ENCODE measurements around the gene NAV2. TPM values are rescaled to one million over a fixed set of nuclear protein-coding genes. Genes with fewer than 3 reads are reported as not detected.

NAV2 gene
- total and polyA plus RNA-seq, 7 donors: 1.2 to 62.6 (median 22.1) TPM

GRCh38 chr11:19987331-19987801 is 274.7 kb downstream of the NAV2 start:
- Histone ChIP-seq H3K27me3 (no peaks in the 10 kb centered on the region), H3K4me3 (no peak overlapping the region), H3K27ac (peak overlapping the region; percentile 63 to 83 (median 80)), H3K36me3 (peaks cover 0 to 33% (median 0%) of the 10 kb centered on the region in 4 donors), H3K9me3 (no peaks in the 10 kb centered on the region), H3K4me1 (peaks cover 0 to 63% (median 55%) of the 10 kb centered on the region in 4 donors)
- intact Hi-C loops (cut with DNase I): no loop called here
- DNase-seq: no peak
- no peak for TF ChIP-seq EP300 (IDR thresholded peaks at IDR 0.05)
- TF ChIP-seq, protein P1, sequence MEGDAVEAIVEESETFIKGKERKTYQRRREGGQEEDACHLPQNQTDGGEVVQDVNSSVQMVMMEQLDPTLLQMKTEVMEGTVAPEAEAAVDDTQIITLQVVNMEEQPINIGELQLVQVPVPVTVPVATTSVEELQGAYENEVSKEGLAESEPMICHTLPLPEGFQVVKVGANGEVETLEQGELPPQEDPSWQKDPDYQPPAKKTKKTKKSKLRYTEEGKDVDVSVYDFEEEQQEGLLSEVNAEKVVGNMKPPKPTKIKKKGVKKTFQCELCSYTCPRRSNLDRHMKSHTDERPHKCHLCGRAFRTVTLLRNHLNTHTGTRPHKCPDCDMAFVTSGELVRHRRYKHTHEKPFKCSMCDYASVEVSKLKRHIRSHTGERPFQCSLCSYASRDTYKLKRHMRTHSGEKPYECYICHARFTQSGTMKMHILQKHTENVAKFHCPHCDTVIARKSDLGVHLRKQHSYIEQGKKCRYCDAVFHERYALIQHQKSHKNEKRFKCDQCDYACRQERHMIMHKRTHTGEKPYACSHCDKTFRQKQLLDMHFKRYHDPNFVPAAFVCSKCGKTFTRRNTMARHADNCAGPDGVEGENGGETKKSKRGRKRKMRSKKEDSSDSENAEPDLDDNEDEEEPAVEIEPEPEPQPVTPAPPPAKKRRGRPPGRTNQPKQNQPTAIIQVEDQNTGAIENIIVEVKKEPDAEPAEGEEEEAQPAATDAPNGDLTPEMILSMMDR (IDR thresholded peaks at IDR 0.05): no peak
- no peak for TF ChIP-seq POLR2AphosphoS5 (IDR thresholded peaks at IDR 0.05)
- no peak for TF ChIP-seq POLR2A (IDR thresholded peaks at IDR 0.05)
- 63 to 64% methylated on average over 2 of the region's 2 CpGs for WGBS, 2 donors

GRCh38 chr11:19988598-19988997 is 276.0 kb downstream of the NAV2 start:
- 40 to 46% methylated on average over 2 of the region's 2 CpGs for WGBS, 2 donors
- Histone ChIP-seq H3K4me3 (no peak overlapping the region), H3K9me3 (no peaks in the 10 kb centered on the region), H3K27me3 (no peaks in the 10 kb centered on the region), H3K36me3 (peaks cover 0 to 43% (median 0%) of the 10 kb centered on the region in 4 donors), H3K4me1 (peaks cover 0 to 53% (median 42%) of the 10 kb centered on the region in 4 donors), H3K27ac (peak overlapping the region; percentile 63 to 83 (median 80))
- peak; percentile 82 for DNase-seq
- TF ChIP-seq POLR2AphosphoS5 (IDR thresholded peaks at IDR 0.05): peak in 1 of 4 donors; percentile 44
- no peak for TF ChIP-seq POLR2A (IDR thresholded peaks at IDR 0.05)
- intact Hi-C loops (cut with DNase I): no loop called here

DNA sequence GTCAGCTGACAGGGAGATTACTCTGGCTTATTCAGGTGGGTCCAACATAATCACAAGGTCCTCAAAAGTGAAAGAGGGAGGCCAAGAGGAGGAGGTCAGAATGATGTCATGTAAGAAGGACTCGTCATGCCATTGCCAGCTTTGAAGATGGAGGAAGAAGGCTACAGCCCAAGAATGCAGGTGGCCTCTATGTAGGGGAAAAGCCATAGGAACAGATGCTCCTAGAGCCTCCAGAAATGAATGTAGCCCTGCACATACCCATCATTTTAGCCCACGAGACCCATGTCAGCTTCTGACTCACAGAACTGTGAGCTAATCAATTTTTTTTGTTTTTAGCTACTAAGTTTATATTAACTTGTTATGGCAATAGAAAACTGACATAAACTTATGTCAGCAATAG is 276.6 kb downstream of the NAV2 start:
- Histone ChIP-seq H3K27ac (peak overlapping the region; percentile 63 to 83 (median 80)), H3K4me3 (no peak overlapping the region), H3K36me3 (peaks cover 0 to 45% (median 0%) of the 10 kb centered on the region in 4 donors), H3K9me3 (no peaks in the 10 kb centered on the region), H3K27me3 (no peaks in the 10 kb centered on the region), H3K4me1 (peaks cover 0 to 47% (median 37%) of the 10 kb centered on the region in 4 donors)
- intact Hi-C loops (cut with DNase I): no loop called here
- TF ChIP-seq, protein P1 (IDR thresholded peaks at IDR 0.05): no peak
- TF ChIP-seq POLR2AphosphoS5 (IDR thresholded peaks at IDR 0.05) (no peak), POLR2A (IDR thresholded peaks at IDR 0.05) (no peak), EP300 (IDR thresholded peaks at IDR 0.05) (no peak)
- WGBS, 2 donors: 58 to 75% methylated on average over 2 of the region's 2 CpGs
- DNase-seq: no peak

DNA sequence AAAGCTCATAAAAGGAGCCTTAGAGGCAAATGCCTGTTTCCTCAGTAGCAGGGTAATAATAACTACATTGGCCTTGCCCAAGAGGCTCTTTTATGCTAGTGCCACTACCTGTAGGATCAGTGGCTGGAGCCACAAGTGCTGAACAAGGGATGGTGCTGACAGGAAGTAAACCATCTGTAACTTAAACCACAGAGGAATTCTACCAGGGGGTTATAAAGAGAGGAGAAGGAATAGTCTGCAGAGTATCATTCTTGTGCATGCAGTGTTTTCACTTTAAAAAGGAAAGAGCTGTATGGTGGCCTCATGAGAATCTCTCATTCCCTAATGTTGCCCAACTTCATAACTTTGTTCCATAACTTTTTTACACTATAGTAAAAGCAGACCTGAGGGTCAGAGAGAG is 279.5 kb downstream of the NAV2 start:
- H3K27ac ChIP-seq: no peak overlapping the region
- TF ChIP-seq, protein P1 (IDR thresholded peaks at IDR 0.05): no peak
- no peak for TF ChIP-seq EP300 (IDR thresholded peaks at IDR 0.05)
- no peaks in the 10 kb centered on the region for H3K27me3 ChIP-seq
- no peaks in the 10 kb centered on the region for H3K9me3 ChIP-seq
- peaks cover 0 to 26% (median 0%) of the 10 kb centered on the region in 4 donors for H3K36me3 ChIP-seq
- intact Hi-C loops (cut with DNase I): no loop called here
- peaks cover 0 to 48% (median 41%) of the 10 kb centered on the region in 4 donors for H3K4me1 ChIP-seq
- no peak overlapping the region for H3K4me3 ChIP-seq
- no peak for DNase-seq

DNA sequence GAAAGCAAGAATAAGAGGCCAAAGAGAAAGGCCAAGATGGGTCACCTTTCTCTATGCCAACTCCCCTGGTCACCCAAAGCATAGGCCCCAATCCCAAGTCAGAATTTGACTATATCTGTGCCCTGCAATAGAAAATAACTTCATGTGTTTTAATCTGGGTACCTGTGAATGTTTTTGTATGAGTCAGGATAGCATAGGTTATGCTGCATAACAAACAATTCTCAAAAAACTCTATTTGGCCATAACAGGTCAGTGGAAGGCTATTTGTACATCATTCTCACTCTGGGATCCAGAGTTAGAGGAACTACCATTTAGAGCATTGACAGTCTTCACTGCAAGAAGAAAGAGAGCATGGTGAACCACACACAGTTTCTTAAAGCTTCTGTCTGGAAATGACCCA is 280.4 kb downstream of the NAV2 start:
- peaks cover 0 to 27% (median 0%) of the 10 kb centered on the region in 4 donors for H3K36me3 ChIP-seq
- no peaks in the 10 kb centered on the region for H3K9me3 ChIP-seq
- intact Hi-C loops (cut with DNase I): no loop called here
- TF ChIP-seq, protein P1 (IDR thresholded peaks at IDR 0.05): no peak
- no peak for TF ChIP-seq POLR2AphosphoS5 (IDR thresholded peaks at IDR 0.05)
- TF ChIP-seq POLR2A (IDR thresholded peaks at IDR 0.05): no peak
- no peak for TF ChIP-seq EP300 (IDR thresholded peaks at IDR 0.05)
- H3K27me3 ChIP-seq: no peaks in the 10 kb centered on the region
- H3K4me3 ChIP-seq: no peak overlapping the region
- peaks cover 0 to 40% (median 33%) of the 10 kb centered on the region in 4 donors for H3K4me1 ChIP-seq
- H3K27ac ChIP-seq: no peak overlapping the region
- no peak for DNase-seq
